ENCODE results near the gene THOC6. TPM values are rescaled to one million over a fixed set of nuclear protein-coding genes. Genes with fewer than 3 reads are reported as not detected.

Gene THOC6
- total and polyA plus RNA-seq, 2 experiments from 2014 or later = 71.4 to 90.6 TPM

DNA sequence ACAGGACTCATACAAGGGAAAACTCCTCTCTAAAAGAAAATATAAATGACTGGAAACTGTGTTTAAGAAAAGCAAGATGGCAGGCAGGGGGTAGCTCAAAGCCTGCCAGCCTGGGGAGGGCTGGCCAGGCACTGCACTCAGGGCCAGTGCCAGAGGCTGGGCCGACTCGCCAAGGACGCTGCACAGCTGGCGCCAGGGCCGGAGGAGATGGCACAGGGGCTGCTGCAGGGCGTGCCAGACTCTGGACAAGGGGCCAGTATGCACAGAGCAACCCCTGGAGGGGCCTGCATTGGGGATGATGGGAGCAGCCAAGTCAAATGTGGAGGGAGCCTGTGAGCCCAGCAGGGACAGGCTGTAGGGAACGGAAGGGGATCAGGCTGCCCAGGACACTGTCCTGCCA, 47.6 kb upstream of the THOC6 start (continued):
- TF ChIP-seq, protein P1, sequence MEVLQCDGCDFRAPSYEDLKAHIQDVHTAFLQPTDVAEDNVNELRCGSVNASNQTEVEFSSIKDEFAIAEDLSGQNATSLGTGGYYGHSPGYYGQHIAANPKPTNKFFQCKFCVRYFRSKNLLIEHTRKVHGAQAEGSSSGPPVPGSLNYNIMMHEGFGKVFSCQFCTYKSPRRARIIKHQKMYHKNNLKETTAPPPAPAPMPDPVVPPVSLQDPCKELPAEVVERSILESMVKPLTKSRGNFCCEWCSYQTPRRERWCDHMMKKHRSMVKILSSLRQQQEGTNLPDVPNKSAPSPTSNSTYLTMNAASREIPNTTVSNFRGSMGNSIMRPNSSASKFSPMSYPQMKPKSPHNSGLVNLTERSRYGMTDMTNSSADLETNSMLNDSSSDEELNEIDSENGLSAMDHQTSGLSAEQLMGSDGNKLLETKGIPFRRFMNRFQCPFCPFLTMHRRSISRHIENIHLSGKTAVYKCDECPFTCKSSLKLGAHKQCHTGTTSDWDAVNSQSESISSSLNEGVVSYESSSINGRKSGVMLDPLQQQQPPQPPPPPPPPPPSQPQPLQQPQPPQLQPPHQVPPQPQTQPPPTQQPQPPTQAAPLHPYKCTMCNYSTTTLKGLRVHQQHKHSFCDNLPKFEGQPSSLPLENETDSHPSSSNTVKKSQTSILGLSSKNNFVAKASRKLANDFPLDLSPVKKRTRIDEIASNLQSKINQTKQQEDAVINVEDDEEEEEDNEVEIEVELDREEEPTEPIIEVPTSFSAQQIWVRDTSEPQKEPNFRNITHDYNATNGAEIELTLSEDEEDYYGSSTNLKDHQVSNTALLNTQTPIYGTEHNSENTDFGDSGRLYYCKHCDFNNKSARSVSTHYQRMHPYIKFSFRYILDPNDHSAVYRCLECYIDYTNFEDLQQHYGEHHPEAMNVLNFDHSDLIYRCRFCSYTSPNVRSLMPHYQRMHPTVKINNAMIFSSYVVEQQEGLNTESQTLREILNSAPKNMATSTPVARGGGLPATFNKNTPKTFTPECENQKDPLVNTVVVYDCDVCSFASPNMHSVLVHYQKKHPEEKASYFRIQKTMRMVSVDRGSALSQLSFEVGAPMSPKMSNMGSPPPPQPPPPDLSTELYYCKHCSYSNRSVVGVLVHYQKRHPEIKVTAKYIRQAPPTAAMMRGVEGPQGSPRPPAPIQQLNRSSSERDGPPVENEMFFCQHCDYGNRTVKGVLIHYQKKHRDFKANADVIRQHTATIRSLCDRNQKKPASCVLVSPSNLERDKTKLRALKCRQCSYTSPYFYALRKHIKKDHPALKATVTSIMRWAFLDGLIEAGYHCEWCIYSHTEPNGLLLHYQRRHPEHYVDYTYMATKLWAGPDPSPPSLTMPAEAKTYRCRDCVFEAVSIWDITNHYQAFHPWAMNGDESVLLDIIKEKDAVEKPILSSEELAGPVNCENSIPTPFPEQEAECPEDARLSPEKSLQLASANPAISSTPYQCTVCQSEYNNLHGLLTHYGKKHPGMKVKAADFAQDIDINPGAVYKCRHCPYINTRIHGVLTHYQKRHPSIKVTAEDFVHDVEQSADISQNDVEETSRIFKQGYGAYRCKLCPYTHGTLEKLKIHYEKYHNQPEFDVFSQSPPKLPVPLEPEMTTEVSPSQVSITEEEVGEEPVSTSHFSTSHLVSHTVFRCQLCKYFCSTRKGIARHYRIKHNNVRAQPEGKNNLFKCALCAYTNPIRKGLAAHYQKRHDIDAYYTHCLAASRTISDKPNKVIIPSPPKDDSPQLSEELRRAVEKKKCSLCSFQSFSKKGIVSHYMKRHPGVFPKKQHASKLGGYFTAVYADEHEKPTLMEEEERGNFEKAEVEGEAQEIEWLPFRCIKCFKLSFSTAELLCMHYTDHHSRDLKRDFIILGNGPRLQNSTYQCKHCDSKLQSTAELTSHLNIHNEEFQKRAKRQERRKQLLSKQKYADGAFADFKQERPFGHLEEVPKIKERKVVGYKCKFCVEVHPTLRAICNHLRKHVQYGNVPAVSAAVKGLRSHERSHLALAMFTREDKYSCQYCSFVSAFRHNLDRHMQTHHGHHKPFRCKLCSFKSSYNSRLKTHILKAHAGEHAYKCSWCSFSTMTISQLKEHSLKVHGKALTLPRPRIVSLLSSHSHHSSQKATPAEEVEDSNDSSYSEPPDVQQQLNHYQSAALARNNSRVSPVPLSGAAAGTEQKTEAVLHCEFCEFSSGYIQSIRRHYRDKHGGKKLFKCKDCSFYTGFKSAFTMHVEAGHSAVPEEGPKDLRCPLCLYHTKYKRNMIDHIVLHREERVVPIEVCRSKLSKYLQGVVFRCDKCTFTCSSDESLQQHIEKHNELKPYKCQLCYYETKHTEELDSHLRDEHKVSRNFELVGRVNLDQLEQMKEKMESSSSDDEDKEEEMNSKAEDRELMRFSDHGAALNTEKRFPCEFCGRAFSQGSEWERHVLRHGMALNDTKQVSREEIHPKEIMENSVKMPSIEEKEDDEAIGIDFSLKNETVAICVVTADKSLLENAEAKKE (CRISPR knock-in tag; IDR thresholded peaks at IDR 0.05) = no peak
- TF ChIP-seq, protein P2, sequence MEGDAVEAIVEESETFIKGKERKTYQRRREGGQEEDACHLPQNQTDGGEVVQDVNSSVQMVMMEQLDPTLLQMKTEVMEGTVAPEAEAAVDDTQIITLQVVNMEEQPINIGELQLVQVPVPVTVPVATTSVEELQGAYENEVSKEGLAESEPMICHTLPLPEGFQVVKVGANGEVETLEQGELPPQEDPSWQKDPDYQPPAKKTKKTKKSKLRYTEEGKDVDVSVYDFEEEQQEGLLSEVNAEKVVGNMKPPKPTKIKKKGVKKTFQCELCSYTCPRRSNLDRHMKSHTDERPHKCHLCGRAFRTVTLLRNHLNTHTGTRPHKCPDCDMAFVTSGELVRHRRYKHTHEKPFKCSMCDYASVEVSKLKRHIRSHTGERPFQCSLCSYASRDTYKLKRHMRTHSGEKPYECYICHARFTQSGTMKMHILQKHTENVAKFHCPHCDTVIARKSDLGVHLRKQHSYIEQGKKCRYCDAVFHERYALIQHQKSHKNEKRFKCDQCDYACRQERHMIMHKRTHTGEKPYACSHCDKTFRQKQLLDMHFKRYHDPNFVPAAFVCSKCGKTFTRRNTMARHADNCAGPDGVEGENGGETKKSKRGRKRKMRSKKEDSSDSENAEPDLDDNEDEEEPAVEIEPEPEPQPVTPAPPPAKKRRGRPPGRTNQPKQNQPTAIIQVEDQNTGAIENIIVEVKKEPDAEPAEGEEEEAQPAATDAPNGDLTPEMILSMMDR (conservative IDR thresholded peaks at IDR 0.05; ENCODE audit: low read depth in 2 of 2) = no peak
- no peak for TF ChIP-seq ZNF114 (CRISPR knock-in tag; IDR thresholded peaks at IDR 0.05)
- no peak for TF ChIP-seq EZH2 (IDR thresholded peaks at IDR 0.05; ENCODE audit: low read depth, unreplicated experiment)
- no peak for TF ChIP-seq NANOG (IDR thresholded peaks at IDR 0.05; ENCODE audit: borderline replicate concordance)

DNA sequence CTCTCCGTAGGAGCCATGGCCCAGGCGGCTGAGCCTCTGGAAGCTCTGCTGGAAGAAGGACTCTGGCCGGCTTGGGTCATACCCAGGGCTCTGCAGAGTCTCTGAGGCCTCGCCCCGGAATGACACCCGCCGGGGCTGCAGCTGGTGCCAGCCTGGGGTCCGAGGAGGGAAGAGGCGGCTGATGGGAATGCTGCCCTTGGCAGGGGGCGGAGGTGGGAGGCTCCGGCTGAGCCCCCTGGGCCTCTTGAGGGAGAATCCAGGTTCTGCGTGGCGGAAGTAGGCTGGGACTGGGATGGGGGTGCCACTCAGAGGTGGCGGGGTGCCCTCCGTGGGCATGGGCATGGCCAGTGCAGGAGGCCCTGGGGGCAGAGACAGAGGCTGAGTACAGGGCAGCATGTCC, 47.2 kb upstream of the THOC6 start:
- peaks cover 20% of the 10 kb centered on the region for H3F3A ChIP-seq (replicated peaks; ENCODE audit: low read depth)
- no peak overlapping the region for H2AFZ ChIP-seq
- TF ChIP-seq NANOG (IDR thresholded peaks at IDR 0.05; ENCODE audit: borderline replicate concordance) (no peak), ZNF331 (CRISPR knock-in tag; IDR thresholded peaks at IDR 0.05; ENCODE audit: low read depth) (no peak), ZNF114 (CRISPR knock-in tag; IDR thresholded peaks at IDR 0.05) (no peak), CREB1 (CRISPR knock-in tag; IDR thresholded peaks at IDR 0.05; ENCODE audit: low read depth) (no peak), JUNB (IDR thresholded peaks at IDR 0.05; ENCODE audit: unreplicated experiment) (no peak)
- TF ChIP-seq, protein P3, sequence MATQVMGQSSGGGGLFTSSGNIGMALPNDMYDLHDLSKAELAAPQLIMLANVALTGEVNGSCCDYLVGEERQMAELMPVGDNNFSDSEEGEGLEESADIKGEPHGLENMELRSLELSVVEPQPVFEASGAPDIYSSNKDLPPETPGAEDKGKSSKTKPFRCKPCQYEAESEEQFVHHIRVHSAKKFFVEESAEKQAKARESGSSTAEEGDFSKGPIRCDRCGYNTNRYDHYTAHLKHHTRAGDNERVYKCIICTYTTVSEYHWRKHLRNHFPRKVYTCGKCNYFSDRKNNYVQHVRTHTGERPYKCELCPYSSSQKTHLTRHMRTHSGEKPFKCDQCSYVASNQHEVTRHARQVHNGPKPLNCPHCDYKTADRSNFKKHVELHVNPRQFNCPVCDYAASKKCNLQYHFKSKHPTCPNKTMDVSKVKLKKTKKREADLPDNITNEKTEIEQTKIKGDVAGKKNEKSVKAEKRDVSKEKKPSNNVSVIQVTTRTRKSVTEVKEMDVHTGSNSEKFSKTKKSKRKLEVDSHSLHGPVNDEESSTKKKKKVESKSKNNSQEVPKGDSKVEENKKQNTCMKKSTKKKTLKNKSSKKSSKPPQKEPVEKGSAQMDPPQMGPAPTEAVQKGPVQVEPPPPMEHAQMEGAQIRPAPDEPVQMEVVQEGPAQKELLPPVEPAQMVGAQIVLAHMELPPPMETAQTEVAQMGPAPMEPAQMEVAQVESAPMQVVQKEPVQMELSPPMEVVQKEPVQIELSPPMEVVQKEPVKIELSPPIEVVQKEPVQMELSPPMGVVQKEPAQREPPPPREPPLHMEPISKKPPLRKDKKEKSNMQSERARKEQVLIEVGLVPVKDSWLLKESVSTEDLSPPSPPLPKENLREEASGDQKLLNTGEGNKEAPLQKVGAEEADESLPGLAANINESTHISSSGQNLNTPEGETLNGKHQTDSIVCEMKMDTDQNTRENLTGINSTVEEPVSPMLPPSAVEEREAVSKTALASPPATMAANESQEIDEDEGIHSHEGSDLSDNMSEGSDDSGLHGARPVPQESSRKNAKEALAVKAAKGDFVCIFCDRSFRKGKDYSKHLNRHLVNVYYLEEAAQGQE (IDR thresholded peaks at IDR 0.05; ENCODE audit: unreplicated experiment) = no peak
- TF ChIP-seq, protein P4, sequence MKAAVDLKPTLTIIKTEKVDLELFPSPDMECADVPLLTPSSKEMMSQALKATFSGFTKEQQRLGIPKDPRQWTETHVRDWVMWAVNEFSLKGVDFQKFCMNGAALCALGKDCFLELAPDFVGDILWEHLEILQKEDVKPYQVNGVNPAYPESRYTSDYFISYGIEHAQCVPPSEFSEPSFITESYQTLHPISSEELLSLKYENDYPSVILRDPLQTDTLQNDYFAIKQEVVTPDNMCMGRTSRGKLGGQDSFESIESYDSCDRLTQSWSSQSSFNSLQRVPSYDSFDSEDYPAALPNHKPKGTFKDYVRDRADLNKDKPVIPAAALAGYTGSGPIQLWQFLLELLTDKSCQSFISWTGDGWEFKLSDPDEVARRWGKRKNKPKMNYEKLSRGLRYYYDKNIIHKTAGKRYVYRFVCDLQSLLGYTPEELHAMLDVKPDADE (IDR thresholded peaks at IDR 0.05) = no peak
- H3K27me3 ChIP-seq (ENCODE audit: insufficient read depth) = no peaks in the 10 kb centered on the region
- peaks cover 19% of the 10 kb centered on the region for H3K27me3 Mint-ChIP-seq (ENCODE audit: insufficient read depth, low read depth, poor library complexity)
- H3K27ac ChIP-seq (ENCODE audit: low read depth) = no peak overlapping the region
- peaks cover 37% of the 10 kb centered on the region for H3K36me3 Mint-ChIP-seq (ENCODE audit: low read depth)
- no peak overlapping the region for H3K4me2 ChIP-seq
- ATAC-seq = no peak
- H4K20me1 ChIP-seq (replicated peaks; ENCODE audit: insufficient read depth) = peaks cover 11% of the 10 kb centered on the region; the same call in 1 of the 2 replicates
- H3K4me3 Mint-ChIP-seq = no peak overlapping the region; the same call in 2 of the 3 replicates
- peaks cover 14% of the 10 kb centered on the region for H3K79me2 ChIP-seq (replicated peaks; ENCODE audit: insufficient read depth)
- H3K27ac Mint-ChIP-seq = no peak overlapping the region
- DNase-seq (ENCODE audit: low spot score) = no peak
- 0 out of 2 replicates have a peak, but pooled peaks cover 3% of the 10 kb centered on the region for H3K36me3 ChIP-seq (ENCODE audit: insufficient read depth)
- H3K4me1 Mint-ChIP-seq = peaks cover 18% of the 10 kb centered on the region
- H3K4me1 ChIP-seq (ENCODE audit: insufficient read depth) = peaks cover 9% of the 10 kb centered on the region; the same call in 1 of the 2 replicates
- no peaks in the 10 kb centered on the region for H3K9me2 ChIP-seq (ENCODE audit: insufficient read depth)
- H3K4me3 ChIP-seq = no peak overlapping the region
- H3K9me3 Mint-ChIP-seq = peaks cover 2% of the 10 kb centered on the region; the same call in 1 of the 3 replicates

Measured in GM23338 (cell line).